IPS DF 6.9 (cell line): Measurements from ENCODE around the gene SH3BP5.

ENCODE experiments used
- DNase-seq: peaks from one replicate; pipeline ENCODE4 v3.0.0-alpha.2; 2013; ENCODE audit warnings: low read depth, low spot score
- H3K27ac ChIP-seq: one replicate; pipeline ENCODE4 v1.5.1; 2013; ENCODE audit warnings: low read length, control low read depth
- H3K27me3 ChIP-seq: 2 replicates; pipeline ENCODE4 v1.6.1; 2013; ENCODE audit warnings: mild to moderate bottlenecking, low read length; ENCODE audit not compliant: control insufficient read depth, insufficient read depth
- H3K36me3 ChIP-seq: 2 replicates; pipeline ENCODE4 v1.6.1; 2013; ENCODE audit warnings: low read length; ENCODE audit not compliant: control insufficient read depth, insufficient read depth
- H3K4me1 ChIP-seq: 2 replicates; pipeline ENCODE4 v1.6.1; 2013; ENCODE audit warnings: low read length; ENCODE audit not compliant: control insufficient read depth, insufficient read depth
- H3K4me3 ChIP-seq: 2 replicates; pipeline ENCODE4 v1.5.1; 2013; ENCODE audit warnings: mild to moderate bottlenecking, low read length
- H3K9me3 ChIP-seq: 2 replicates; pipeline ENCODE4 v1.6.1; 2013; ENCODE audit warnings: low read length, inconsistent platforms; ENCODE audit not compliant: control insufficient read depth, insufficient read depth
- WGBS: extraction: QIAGEN DNeasy Blood & Tissue Kit; methylation state at CpG from one replicate; pipeline ENCODE4 v1.1.7; 2013; ENCODE audit warnings: mixed read lengths, missing lambda C conversion rate; ENCODE audit not compliant: insufficient read length, insufficient coverage; 5-methylcytosine and 5-hydroxymethylcytosine counted together

Gene SH3BP5

DNA sequence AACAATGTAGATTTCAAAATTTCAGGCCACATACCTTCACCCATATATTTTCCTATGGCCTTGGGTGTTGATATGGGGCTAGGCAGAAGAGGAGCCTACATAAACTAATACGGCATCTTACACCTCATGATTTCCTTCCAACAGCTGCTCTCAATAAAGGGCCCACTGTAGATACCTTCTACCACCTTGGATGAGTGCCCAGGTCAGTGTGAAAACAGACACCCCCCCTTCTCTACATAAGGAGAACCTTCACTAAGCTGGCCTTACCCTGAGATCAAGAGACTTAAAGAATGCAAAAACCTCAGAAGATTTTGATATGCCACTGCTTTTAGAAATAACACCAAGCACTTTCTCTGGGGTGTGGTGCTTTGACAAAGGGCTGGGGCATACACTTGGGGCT is 42.7 kb downstream of the SH3BP5 start:
- DNase-seq, result no peak
- Histone ChIP-seq H3K9me3 (no peaks in the 10 kb centered on the region), H3K4me1 (0 out of 2 replicates have a peak, but pooled peaks cover 3% of the 10 kb centered on the region), H3K27me3 (no peaks in the 10 kb centered on the region), H3K27ac (no peak overlapping the region), H3K4me3 (no peak overlapping the region), H3K36me3 (no peaks in the 10 kb centered on the region)
- WGBS, result no CpG with 5 or more reads among the region's 1 CpG

DNA sequence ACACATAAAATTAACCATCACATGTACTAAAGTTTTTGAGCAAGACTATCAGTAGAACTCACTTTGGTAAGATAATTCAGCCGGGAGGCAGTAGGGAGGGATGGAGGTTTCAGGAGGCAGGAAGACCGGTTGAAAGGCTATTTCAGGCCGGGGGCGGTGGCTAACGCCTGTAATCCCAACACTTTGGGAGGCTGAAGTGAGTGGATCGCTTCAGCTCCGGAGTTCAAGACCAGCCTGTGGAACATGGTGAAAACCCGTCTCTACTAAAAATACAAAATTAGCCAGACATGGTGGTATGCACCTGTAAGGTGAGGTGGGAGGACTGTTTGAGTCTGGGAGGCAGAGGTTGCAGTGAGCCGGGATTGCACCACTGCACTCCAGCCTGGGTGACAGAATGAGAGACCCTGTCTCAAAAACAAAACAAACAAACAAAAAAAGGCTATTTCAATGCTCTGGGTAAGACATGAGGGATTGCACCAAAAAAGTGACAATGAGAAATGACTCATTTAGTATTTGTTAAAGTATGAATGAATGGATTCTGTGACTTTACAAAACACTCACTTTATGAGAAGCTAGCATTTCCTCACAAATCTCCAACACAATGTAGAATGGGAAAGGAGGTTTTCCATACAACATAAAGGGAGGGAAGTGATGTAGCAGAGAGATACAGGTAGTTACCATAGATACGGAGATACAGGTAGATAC is 43.9 kb downstream of the SH3BP5 start:
- Histone ChIP-seq H3K27me3 (no peaks in the 10 kb centered on the region), H3K36me3 (no peaks in the 10 kb centered on the region), H3K27ac (no peak overlapping the region), H3K4me1 (0 out of 2 replicates have a peak, but pooled peaks cover 3% of the 10 kb centered on the region), H3K4me3 (no peak overlapping the region), H3K9me3 (no peaks in the 10 kb centered on the region)
- no CpG with 5 or more reads among the region's 10 CpGs for WGBS
- no peak for DNase-seq

DNA sequence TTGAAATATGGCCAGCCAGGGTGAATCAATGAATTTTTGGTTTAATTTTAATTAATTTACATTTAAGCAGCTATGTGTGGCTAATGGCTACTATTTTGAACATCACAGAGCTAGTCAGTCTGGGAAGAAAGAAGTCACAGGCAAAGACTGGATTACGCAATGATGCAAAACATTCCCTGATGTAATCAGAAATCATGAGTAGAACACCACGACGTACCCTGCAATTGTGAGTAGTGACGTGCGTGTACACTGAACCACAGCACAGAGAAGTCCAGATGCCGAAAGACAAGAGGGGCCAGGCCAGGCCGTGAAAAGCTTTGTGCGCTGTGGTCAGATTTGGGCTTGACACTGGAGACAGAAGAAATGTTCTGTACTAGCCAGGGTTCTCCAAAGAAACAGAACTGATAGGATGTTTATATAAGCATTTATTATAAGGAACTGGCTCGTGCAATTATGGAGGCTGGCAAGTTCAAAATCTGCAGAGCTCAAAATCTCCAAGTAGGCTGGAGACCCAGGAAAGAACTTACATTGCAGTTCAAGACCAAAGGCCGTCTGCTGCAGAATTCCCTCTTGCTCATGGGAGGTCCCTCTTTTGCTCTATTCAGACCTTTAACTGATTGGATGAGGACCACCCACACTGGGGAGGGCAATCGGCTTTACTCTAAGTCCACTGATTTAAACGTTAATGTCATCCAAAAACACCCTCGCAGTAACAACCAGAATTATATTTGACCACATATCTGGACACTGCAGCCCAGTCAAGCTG is 44.6 kb downstream of the SH3BP5 start:
- no peak overlapping the region for H3K27ac ChIP-seq
- no peaks in the 10 kb centered on the region for H3K27me3 ChIP-seq
- no peaks in the 10 kb centered on the region for H3K36me3 ChIP-seq
- no peak overlapping the region for H3K4me3 ChIP-seq
- WGBS, result no CpG with 5 or more reads among the region's 13 CpGs
- H3K4me1 ChIP-seq, result 0 out of 2 replicates have a peak, but pooled peaks cover 3% of the 10 kb centered on the region
- no peak for DNase-seq
- no peaks in the 10 kb centered on the region for H3K9me3 ChIP-seq

DNA sequence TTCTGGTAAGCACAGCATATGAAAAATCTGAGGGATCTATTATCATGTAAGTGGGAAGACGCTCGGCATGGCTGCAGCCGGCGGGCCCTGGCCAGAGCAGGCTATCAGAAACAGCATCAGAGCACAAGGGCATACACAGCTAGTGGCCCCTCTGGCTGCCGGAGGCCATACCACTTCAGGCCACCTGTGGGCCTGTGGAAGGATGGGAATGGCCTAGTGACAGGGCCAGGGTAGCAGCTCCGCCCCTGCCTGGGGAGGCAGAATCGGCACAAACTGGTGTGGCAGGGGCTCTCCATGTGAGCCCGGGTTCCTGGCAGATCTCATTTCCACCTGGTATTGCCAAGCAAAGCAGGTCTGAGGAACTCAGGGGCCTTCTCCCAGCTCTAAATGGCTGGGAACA is 46.4 kb downstream of the SH3BP5 start:
- no peak for DNase-seq
- no peak overlapping the region for H3K4me3 ChIP-seq
- H3K9me3 ChIP-seq, result no peaks in the 10 kb centered on the region
- WGBS, result no CpG with 5 or more reads among the region's 8 CpGs
- 0 out of 2 replicates have a peak, but pooled peaks cover 2% of the 10 kb centered on the region for H3K4me1 ChIP-seq
- no peak overlapping the region for H3K27ac ChIP-seq
- H3K36me3 ChIP-seq, result no peaks in the 10 kb centered on the region
- H3K27me3 ChIP-seq, result no peaks in the 10 kb centered on the region

DNA sequence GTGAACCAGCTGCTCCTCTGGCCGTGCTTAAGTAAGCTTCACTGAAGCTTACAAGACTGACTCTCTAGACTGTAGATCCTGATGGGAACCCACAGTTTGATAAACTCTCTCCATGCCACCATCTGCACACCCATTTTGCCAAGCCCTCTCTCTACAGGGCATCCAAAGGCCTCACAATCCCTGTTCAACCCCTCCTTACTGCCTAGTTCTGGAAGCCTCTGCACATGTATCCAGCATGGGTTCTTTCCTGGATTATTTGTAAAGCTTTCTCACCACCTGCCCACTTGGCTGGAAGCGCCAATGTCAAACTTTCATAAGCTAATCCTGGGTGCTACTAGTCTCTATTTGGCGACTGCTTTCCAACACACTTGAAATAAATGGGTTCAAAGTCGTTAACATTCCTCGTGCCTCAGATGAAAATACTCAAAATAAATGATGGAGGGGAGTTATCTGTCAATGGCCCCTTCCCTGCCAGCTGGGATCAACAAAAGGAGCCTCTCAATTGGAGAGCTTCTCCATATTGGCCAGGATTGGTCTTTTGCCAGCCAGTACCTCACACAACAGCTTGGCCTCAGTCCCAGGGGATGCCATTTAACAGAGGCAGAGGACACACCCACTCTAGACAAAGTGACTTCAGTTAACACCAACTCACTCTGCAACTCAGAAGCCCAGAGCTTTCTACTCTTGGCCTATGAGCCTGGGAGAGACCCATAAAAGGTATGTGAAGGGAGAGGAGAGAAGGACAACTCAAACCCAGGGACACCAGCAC is 48.1 kb downstream of the SH3BP5 start:
- Histone ChIP-seq H3K4me1 (0 out of 2 replicates have a peak, but pooled peaks cover 3% of the 10 kb centered on the region), H3K9me3 (no peaks in the 10 kb centered on the region), H3K27ac (no peak overlapping the region), H3K27me3 (no peaks in the 10 kb centered on the region), H3K4me3 (no peak overlapping the region), H3K36me3 (no peaks in the 10 kb centered on the region)
- DNase-seq, result no peak
- WGBS, result no CpG with 5 or more reads among the region's 5 CpGs

DNA sequence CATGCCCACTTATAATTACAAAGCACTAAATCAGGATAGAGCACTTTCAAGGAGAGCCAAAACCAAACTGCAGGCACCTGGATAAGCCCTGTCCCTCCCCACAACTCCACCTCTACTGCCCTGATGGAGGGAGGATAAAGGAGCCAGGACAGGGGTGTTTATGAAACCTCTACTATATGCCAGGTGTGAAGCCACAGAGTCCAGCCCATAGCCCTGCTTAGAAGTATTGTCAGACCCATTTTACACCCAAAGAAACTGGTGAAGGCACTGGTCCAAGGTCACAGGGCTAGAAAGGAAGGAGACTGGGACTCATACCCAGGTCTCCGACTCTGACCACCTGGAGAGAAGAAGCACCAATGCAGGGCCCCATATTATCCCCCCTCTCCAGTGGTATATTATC is 48.7 kb downstream of the SH3BP5 start:
- Histone ChIP-seq H3K27me3 (no peaks in the 10 kb centered on the region), H3K27ac (no peak overlapping the region), H3K9me3 (no peaks in the 10 kb centered on the region), H3K4me1 (0 out of 2 replicates have a peak, but pooled peaks cover 3% of the 10 kb centered on the region), H3K4me3 (no peak overlapping the region), H3K36me3 (no peaks in the 10 kb centered on the region)
- no peak for DNase-seq
- WGBS, result no CpG with 5 or more reads among the region's 1 CpG

DNA sequence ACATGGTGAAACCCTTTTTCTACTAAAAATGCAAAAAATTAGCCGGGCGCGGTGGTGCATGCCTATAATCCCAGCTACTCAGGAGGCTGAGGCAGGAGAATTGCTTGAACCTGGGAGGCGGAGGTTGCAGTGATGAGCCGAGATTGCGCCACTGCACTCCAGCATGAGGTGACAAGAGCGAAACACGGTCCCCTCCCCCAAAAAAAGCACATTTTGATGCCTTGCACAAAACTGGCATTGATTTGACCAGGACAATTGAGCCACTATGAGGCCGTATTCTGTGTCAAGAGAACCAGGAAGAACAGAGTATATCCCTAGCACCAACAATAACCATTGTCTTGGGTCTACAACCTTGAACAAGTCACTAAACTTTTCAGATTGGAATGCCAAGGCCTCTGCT is 50.6 kb downstream of the SH3BP5 start:
- H3K9me3 ChIP-seq, result no peaks in the 10 kb centered on the region
- no CpG with 5 or more reads among the region's 9 CpGs for WGBS
- H3K4me1 ChIP-seq, result peaks cover 10% of the 10 kb centered on the region
- no peak overlapping the region for H3K4me3 ChIP-seq
- H3K27ac ChIP-seq, result no peak overlapping the region
- no peaks in the 10 kb centered on the region for H3K27me3 ChIP-seq
- no peak for DNase-seq
- no peaks in the 10 kb centered on the region for H3K36me3 ChIP-seq

DNA sequence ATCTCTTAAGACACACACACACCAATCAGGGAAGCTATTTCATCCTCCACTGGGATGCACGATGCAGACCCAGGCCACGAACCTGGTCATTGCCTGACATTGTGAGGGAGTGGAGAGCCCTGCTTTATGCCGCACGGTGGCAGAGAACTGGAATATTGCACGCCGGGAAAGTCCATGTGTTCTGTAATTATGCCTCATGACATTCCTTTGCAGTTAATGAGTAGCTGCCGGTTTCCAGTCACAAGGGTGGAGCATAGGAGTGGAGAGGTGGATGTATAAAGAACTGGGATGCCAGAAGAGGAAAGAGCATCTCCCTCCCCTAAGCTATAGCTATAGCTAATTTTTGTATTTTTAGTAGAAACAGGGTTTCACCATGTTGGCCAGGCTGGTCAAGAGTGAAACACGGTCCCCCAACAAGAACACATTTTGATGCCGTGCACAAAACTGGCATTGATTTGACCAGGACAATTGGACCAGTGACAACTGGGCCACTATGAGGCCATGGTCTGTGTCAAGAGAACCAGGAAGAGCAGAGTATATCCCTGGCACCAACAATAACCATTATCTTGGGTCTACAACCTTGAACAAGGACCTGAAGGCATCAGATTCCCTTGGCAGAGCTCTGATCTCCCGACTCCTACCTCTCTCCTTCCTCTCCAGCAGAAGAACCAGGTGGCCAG is 51.4 kb downstream of the SH3BP5 start:
- Histone ChIP-seq H3K4me3 (no peak overlapping the region), H3K36me3 (no peaks in the 10 kb centered on the region), H3K27me3 (no peaks in the 10 kb centered on the region), H3K27ac (no peak overlapping the region), H3K9me3 (no peaks in the 10 kb centered on the region), H3K4me1 (peaks cover 10% of the 10 kb centered on the region)
- DNase-seq, result no peak
- no CpG with 5 or more reads among the region's 10 CpGs for WGBS

DNA sequence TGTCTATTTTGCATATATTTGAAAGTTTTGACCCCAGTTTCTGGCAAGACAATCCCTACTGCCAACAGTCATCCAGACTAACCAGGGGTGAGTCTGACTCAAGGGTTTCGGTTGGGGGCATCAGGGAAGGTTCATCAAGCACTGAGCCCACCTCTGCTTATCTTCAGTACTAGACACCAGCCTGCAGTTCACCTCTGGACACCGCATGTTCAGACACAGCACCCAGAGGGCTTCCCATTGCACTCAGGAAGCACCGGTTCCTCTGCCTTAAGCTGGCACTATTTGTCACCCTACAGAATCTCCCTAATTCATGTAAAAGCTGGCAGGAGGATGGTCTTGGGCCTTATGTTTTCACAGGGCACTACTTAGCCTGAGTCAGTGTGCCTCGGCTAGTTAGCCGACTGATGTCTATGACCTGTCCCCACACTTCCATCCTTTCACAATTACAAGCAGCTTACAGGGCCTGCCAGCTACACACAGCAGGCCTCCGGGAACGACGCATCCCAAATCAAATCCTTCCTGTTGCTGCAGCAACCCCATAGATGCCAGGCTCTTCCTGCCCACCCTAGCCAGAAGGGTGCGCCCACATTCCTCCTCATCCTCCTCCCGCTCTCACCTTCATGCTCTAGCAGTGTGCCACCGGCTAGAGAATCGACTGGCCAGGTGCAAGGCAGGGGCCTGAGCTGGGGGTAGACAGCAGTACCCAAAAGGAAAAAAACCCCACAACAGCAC is 52.5 kb downstream of the SH3BP5 start:
- no peak overlapping the region for H3K4me3 ChIP-seq
- no peaks in the 10 kb centered on the region for H3K9me3 ChIP-seq
- peaks cover 9% of the 10 kb centered on the region for H3K4me1 ChIP-seq
- no CpG with 5 or more reads among the region's 12 CpGs for WGBS
- no peaks in the 10 kb centered on the region for H3K27me3 ChIP-seq
- H3K36me3 ChIP-seq, result no peaks in the 10 kb centered on the region
- no peak overlapping the region for H3K27ac ChIP-seq
- DNase-seq, result no peak
